ENCODE data around the gene WDCP.

WDCP gene

DNA sequence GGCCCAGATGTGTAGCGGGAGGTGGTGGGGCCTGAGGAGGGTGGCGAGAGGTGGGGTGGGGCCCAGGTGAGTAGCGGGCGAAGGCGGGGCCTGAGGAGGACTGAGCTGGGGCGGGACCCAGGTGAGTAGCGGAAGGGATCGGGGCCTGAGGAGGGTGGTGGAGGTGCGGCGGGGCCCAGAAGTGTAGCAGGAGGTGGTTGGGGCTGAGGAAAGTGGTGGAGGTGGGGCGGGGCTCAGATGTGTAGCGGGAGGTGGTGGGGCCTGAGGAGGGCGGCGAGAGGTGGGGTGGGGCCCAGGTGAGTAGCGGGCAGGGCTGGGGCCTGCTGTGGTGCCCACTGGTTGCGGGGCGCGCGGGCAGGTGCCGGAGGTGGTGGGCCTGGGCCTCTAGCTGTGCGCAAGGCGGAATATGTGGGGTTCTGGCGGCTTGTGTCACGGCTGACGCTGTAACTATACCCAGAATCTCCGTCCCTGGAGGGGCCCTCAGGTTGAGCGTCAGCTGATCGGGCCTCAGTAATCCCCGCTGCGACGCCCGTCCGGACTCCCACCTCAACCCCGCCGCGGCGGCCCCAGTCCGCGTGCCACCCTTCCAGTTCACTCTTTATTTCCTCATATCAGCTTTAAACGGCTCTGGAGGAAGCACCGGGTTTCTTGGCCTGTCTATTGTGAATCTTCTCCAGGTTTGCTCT is 29.8 kb upstream of the WDCP start:
- no peak for DNase-seq (ENCODE audit: low spot score)
- TF ChIP-seq, protein P1, sequence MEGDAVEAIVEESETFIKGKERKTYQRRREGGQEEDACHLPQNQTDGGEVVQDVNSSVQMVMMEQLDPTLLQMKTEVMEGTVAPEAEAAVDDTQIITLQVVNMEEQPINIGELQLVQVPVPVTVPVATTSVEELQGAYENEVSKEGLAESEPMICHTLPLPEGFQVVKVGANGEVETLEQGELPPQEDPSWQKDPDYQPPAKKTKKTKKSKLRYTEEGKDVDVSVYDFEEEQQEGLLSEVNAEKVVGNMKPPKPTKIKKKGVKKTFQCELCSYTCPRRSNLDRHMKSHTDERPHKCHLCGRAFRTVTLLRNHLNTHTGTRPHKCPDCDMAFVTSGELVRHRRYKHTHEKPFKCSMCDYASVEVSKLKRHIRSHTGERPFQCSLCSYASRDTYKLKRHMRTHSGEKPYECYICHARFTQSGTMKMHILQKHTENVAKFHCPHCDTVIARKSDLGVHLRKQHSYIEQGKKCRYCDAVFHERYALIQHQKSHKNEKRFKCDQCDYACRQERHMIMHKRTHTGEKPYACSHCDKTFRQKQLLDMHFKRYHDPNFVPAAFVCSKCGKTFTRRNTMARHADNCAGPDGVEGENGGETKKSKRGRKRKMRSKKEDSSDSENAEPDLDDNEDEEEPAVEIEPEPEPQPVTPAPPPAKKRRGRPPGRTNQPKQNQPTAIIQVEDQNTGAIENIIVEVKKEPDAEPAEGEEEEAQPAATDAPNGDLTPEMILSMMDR (IDR thresholded peaks at IDR 0.05; ENCODE audit: extremely low read depth, missing control alignments), result no peak

GRCh38 chr2:24075915-24076848 is 29.0 kb upstream of the WDCP start, which contains the start of gene SF3B6:
Gene SF3B6 (minus strand): TSS chr2:24076326. CDS start chr2:24076229, 97 bp downstream.
- TF ChIP-seq, protein P1 (IDR thresholded peaks at IDR 0.05; ENCODE audit: extremely low read depth, missing control alignments), result no peak
- peak; percentile 94 for DNase-seq (ENCODE audit: low spot score)

DNA sequence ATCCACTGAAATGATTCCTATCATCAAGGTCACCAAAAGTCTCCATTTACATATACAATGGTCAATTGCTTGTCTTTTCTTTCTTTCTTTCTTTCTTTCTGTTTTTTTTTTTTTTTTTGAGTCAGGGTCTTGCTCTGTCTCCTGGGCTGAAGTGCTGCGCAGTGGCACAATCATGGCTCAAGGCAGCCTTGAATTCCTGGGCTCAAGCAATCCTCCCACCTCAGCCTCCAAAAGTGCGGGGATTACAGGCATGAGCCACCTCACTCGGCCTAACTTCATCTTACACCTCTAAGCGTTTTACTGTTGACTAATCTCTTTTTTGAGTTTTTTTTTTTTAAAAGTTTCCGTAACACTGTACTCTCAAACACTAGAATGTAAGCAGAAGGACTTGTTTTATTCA is 28.1 kb upstream of the WDCP start:
- TF ChIP-seq, protein P1 (IDR thresholded peaks at IDR 0.05; ENCODE audit: extremely low read depth, missing control alignments), result no peak
- no peak for DNase-seq (ENCODE audit: low spot score)

DNA sequence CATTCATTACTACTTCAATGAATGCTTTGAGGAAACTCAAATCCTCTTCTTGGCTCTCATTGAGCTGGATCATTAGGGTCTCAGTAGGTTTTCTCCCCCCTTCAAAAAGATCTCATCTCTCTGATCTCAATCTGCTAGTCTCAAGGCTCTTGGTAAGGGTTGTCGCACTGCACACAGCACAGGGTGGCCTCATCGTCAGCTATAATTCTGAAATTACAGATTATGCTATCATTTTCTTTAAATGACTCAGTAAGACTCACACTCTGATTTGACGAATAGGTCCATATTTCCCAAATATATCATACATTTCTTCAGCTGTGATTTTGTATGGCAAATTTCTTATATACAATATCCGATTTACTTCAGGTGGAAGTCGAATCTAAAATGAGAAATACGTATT is 26.6 kb upstream of the WDCP start:
- no peak for DNase-seq (ENCODE audit: low spot score)
- TF ChIP-seq, protein P1 (IDR thresholded peaks at IDR 0.05; ENCODE audit: extremely low read depth, missing control alignments), result no peak

- DNase-seq (ENCODE audit: low spot score), result no peak
- TF ChIP-seq, protein P1 (IDR thresholded peaks at IDR 0.05; ENCODE audit: extremely low read depth, missing control alignments), result no peak
These were observed 25.1 kb upstream of the WDCP start for GRCh38 chr2:24072259-24072658.

- TF ChIP-seq, protein P1 (IDR thresholded peaks at IDR 0.05; ENCODE audit: extremely low read depth, missing control alignments), result no peak
- DNase-seq (ENCODE audit: low spot score), result no peak
These were observed 18.1 kb upstream of the WDCP start for GRCh38 chr2:24065341-24065740.
